HepG2 (cell line): Measurements from ENCODE around the gene TP73. TPM values are rescaled to one million over a fixed set of nuclear protein-coding genes. Genes with fewer than 3 reads are reported as not detected.

ENCODE experiments used
- BRCA1 ChIP-seq: sonication (generic); formaldehyde crosslinking; IDR thresholded peaks from 2 replicates; pipeline ENCODE4 v1.4.0; 2020; ENCODE audit warnings: missing genetic modification reagents
- HNRNPLL ChIP-seq: fragments of 200-400 bp; formaldehyde crosslinking; IDR thresholded peaks from 2 replicates; pipeline ENCODE4 v1.6.1; 2017; ENCODE audit warnings: mild to moderate bottlenecking, low read depth, low read length; ENCODE audit not compliant: poor library complexity, severe bottlenecking
- KDM5B ChIP-seq: sonication (generic); formaldehyde crosslinking; IDR thresholded peaks from 2 replicates; pipeline ENCODE4 v1.4.0; 2020; ENCODE audit warnings: missing genetic modification reagents, mild to moderate bottlenecking, borderline replicate concordance
- RFX3 ChIP-seq: IDR thresholded peaks from 2 replicates; pipeline ENCODE4 v1.6.1; 2016; ENCODE audit warnings: missing biosample characterization, missing genetic modification reagents
- SKI ChIP-seq: fragments of 450-650 bp; IDR thresholded peaks from one replicate; pipeline ENCODE4 v1.6.1; 2018; ENCODE audit warnings: mild to moderate bottlenecking; ENCODE audit not compliant: partially characterized antibody
- SRSF1 ChIP-seq: fragments of 200-400 bp; formaldehyde crosslinking; optimal IDR thresholded peaks from 2 replicates; pipeline ENCODE3; 2017; ENCODE audit warnings: mild to moderate bottlenecking, low read depth, low read length, moderate library complexity
- TCF7L2 ChIP-seq: IDR thresholded peaks from 2 replicates; pipeline ENCODE4 v1.6.1; 2011; ENCODE audit warnings: mild to moderate bottlenecking, low read depth, low read length, moderate library complexity
- XRCC5 ChIP-seq: fragments of 200-400 bp; formaldehyde crosslinking; optimal IDR thresholded peaks from 2 replicates; pipeline ENCODE3; 2017; ENCODE audit warnings: mild to moderate bottlenecking, low read length
- ZFP36L1 ChIP-seq: sonication (generic); formaldehyde crosslinking; IDR thresholded peaks from 2 replicates; pipeline ENCODE4 v1.8.0; 2022; ENCODE audit warnings: mild to moderate bottlenecking, missing genetic modification reagents, moderate library complexity
- ZFY ChIP-seq: sonication (generic); formaldehyde crosslinking; IDR thresholded peaks from 2 replicates; pipeline ENCODE4 v1.4.0; 2020; ENCODE audit warnings: missing genetic modification reagents
- ZNF550 ChIP-seq: sonication (generic); formaldehyde crosslinking; IDR thresholded peaks from 2 replicates; pipeline ENCODE4 v1.4.0; 2020; ENCODE audit warnings: mild to moderate bottlenecking, missing genetic modification reagents, borderline replicate concordance
- ZNF766 ChIP-seq: sonication (generic); formaldehyde crosslinking; IDR thresholded peaks from 2 replicates; pipeline ENCODE4 v1.5.0; 2020; ENCODE audit warnings: missing genetic modification reagents, borderline replicate concordance
- ZNF777 ChIP-seq: sonication (generic); formaldehyde crosslinking; IDR thresholded peaks from 2 replicates; pipeline ENCODE4 v1.4.0; 2020; ENCODE audit warnings: missing genetic modification reagents
- polyA plus RNA-seq, 8 experiments: library from polyadenylated mRNA; depleted of rRNA in 3 of 8; stranded (reverse) in 7 of 8; unstranded in 1 of 8; fragments of >200 nt; fragmentation: Illumina TruSeq in 4 of 8; extraction: Trizol in 4 of 8; gene quantifications; 2 replicates each; pipeline versions ENCODE4 v1.2.1 to v1.2.3, GENCODE V29; 2011 to 2016; ENCODE audit warnings: low read depth in 4 of 8, missing spikeins in 1 of 8, mixed read lengths in 1 of 8; ENCODE audit not compliant: insufficient read depth in 1 of 8
- total RNA-seq, 5 experiments: library from RNA; depleted of rRNA; stranded (reverse); fragments of >200 nt; fragmentation: Illumina TruSeq; extraction: Trizol; gene quantifications; 2 replicates each; pipeline ENCODE4 v1.2.3, GENCODE V29; 2016; ENCODE audit warnings: low read depth in 1 of 5
- TF ChIP-seq, protein P1 (sequence below): IDR thresholded peaks from 2 replicates; pipeline ENCODE4 v1.4.0; 2020; ENCODE audit warnings: mild to moderate bottlenecking, missing genetic modification reagents
- TF ChIP-seq, protein P2 (sequence below): sonication (generic); formaldehyde crosslinking; IDR thresholded peaks from 2 replicates; pipeline ENCODE4 v1.5.0; 2020; ENCODE audit warnings: mild to moderate bottlenecking, missing genetic modification reagents
- TF ChIP-seq, protein P3 (sequence below): sonication (generic); formaldehyde crosslinking; IDR thresholded peaks from 2 replicates; pipeline ENCODE4 v1.5.1; 2020; ENCODE audit warnings: mild to moderate bottlenecking, missing genetic modification reagents
- TF ChIP-seq, protein P4 (sequence below): sonication (generic); formaldehyde crosslinking; IDR thresholded peaks from 2 replicates; pipeline ENCODE4 v1.4.0; 2020; ENCODE audit warnings: missing genetic modification reagents

TP73 gene
- total and polyA plus RNA-seq, 2 of the 13 experiments (the other 11 are each of a cell fraction or from before 2014, with no cell fraction given) = 0.49 to 1.1 TPM

DNA sequence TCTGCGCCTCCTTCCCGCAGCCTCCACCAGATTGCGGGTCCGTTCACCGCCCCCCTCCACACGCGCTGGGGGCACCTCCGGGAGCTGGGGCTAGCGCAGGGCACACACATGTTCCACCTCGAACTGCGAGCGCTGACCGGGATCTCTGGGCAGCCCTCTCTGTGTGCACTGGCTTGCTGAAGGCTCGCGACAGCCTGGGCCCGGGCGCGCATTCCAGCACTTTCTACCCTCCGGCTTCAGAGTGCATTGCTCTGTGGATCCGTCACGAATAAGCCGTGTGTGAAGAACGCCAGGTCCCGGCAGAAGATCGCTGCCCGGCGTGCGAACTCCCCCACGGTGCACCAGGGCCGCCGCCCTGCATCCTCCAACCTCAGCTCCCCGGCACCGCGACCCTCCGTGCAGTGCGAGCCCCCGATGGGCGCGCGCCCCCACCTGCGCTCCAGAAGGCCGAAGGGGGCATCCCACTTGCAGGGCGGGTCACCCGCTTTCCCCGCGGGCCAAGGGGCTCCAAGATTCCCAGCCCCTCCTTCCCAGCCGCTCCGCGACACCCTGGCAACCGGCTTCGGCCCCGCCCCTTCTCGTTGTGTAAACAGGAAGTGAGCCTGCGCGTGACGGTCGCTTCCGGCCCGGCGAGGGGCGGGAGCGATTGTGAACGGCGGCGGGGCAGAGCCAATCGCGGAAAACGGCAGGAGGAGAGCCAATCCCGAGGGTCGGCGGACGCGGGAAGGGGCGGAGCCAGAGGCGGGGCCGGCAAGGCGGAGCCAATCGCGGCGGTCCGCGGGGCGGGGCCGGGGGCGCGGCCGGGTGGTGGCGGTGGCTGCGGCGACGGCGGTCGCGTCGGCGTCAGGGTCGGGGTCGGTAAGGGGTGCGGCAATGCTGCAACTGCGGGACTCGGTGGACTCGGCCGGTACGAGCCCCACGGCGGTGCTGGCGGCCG lies 27.8 kb upstream of the TP73 start, which contains the start of gene TPRG1L (continued):
- TF ChIP-seq SKI (peak; percentile 49), XRCC5 (peak; percentile 57), TCF7L2 (no peak), RFX3 (CRISPR knock-in tag) (peak; percentile 70), ZNF777 (peak; percentile 37; the same call in 1 of the 2 replicates), ZNF550 (CRISPR knock-in tag) (no peak), ZFY (CRISPR knock-in tag) (peak; percentile 68), ZNF766 (CRISPR knock-in tag) (peak; percentile 76; the same call in 1 of the 2 replicates), ZFP36L1 (CRISPR knock-in tag) (0 out of 2 replicates have a peak, but pooled peaks have one; percentile 49), SRSF1 (peak; percentile 55), KDM5B (CRISPR knock-in tag) (peak; percentile 39; the same call in 1 of the 2 replicates), HNRNPLL (peak; percentile 53), BRCA1 (CRISPR knock-in tag) (0 out of 2 replicates have a peak, but pooled peaks have one; percentile 29)
- TF ChIP-seq, protein P1, sequence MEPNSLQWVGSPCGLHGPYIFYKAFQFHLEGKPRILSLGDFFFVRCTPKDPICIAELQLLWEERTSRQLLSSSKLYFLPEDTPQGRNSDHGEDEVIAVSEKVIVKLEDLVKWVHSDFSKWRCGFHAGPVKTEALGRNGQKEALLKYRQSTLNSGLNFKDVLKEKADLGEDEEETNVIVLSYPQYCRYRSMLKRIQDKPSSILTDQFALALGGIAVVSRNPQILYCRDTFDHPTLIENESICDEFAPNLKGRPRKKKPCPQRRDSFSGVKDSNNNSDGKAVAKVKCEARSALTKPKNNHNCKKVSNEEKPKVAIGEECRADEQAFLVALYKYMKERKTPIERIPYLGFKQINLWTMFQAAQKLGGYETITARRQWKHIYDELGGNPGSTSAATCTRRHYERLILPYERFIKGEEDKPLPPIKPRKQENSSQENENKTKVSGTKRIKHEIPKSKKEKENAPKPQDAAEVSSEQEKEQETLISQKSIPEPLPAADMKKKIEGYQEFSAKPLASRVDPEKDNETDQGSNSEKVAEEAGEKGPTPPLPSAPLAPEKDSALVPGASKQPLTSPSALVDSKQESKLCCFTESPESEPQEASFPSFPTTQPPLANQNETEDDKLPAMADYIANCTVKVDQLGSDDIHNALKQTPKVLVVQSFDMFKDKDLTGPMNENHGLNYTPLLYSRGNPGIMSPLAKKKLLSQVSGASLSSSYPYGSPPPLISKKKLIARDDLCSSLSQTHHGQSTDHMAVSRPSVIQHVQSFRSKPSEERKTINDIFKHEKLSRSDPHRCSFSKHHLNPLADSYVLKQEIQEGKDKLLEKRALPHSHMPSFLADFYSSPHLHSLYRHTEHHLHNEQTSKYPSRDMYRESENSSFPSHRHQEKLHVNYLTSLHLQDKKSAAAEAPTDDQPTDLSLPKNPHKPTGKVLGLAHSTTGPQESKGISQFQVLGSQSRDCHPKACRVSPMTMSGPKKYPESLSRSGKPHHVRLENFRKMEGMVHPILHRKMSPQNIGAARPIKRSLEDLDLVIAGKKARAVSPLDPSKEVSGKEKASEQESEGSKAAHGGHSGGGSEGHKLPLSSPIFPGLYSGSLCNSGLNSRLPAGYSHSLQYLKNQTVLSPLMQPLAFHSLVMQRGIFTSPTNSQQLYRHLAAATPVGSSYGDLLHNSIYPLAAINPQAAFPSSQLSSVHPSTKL = peak; percentile 35; the same call in 1 of the 2 replicates
- TF ChIP-seq, protein P2, sequence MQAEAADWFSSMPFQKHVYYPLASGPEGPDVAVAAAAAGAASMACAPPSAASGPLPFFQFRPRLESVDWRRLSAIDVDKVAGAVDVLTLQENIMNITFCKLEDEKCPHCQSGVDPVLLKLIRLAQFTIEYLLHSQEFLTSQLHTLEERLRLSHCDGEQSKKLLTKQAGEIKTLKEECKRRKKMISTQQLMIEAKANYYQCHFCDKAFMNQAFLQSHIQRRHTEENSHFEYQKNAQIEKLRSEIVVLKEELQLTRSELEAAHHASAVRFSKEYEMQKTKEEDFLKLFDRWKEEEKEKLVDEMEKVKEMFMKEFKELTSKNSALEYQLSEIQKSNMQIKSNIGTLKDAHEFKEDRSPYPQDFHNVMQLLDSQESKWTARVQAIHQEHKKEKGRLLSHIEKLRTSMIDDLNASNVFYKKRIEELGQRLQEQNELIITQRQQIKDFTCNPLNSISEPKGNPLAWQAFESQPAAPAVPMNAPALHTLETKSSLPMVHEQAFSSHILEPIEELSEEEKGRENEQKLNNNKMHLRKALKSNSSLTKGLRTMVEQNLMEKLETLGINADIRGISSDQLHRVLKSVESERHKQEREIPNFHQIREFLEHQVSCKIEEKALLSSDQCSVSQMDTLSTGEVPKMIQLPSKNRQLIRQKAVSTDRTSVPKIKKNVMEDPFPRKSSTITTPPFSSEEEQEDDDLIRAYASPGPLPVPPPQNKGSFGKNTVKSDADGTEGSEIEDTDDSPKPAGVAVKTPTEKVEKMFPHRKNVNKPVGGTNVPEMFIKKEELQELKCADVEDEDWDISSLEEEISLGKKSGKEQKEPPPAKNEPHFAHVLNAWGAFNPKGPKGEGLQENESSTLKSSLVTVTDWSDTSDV = peak; percentile 79; the same call in 1 of the 2 replicates
- TF ChIP-seq, protein P3, sequence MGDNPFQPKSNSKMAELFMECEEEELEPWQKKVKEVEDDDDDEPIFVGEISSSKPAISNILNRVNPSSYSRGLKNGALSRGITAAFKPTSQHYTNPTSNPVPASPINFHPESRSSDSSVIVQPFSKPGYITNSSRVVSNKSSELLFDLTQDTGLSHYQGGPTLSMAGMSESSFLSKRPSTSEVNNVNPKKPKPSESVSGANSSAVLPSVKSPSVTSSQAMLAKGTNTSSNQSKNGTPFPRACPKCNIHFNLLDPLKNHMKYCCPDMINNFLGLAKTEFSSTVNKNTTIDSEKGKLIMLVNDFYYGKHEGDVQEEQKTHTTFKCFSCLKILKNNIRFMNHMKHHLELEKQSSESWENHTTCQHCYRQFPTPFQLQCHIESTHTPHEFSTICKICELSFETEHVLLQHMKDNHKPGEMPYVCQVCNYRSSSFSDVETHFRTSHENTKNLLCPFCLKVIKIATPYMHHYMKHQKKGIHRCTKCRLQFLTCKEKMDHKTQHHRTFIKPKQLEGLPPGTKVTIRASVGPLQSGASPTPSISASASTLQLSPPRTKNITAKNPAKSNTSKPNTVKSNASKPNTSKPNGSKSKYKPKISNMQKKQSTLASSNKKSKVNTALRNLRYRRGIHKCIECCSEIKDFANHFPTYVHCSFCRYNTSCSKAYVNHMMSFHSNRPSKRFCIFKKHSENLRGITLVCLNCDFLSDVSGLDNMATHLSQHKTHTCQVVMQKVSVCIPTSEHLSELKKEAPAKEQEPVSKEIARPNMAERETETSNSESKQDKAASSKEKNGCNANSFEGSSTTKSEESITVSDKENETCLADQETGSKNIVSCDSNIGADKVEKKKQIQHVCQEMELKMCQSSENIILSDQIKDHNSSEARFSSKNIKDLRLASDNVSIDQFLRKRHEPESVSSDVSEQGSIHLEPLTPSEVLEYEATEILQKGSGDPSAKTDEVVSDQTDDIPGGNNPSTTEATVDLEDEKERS (CRISPR knock-in tag) = peak; percentile 78; the same call in 1 of the 2 replicates
- TF ChIP-seq, protein P4, sequence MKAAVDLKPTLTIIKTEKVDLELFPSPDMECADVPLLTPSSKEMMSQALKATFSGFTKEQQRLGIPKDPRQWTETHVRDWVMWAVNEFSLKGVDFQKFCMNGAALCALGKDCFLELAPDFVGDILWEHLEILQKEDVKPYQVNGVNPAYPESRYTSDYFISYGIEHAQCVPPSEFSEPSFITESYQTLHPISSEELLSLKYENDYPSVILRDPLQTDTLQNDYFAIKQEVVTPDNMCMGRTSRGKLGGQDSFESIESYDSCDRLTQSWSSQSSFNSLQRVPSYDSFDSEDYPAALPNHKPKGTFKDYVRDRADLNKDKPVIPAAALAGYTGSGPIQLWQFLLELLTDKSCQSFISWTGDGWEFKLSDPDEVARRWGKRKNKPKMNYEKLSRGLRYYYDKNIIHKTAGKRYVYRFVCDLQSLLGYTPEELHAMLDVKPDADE = peak; percentile 68; the same call in 1 of the 2 replicates
